Left forelimb (tissue), 1 donor: ENCODE data around the gene P2RX4.
"Not testable (repeated sequence)": the region's sequence is repeated elsewhere in the genome, so short reads cannot be mapped to it uniquely, and the experiment has no call there.

Experiments used
- DNase-seq: peaks from one replicate; pipeline ENCODE4 v3.0.0-alpha.2; 2018; ENCODE audit warnings: low spot score

The P2RX4 gene

DNA sequence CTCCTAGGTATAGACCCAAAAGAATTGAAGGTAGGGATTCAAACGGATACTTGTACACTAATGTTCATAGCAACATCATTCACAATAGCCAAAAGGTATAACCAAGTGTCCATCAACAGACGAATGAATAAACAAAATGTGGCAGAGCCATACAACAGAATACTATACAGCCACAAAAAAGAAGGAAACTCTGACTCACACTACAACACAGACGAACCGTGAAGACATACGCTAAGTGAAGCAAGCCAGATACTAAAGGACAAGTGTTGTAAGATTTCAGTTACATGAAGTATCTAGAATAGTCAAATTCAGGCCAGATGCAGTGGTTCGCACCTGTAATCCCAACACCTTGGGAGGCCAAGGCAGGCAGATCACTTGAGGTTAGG lies 67.4 kb downstream of the P2RX4 start:
- DNase-seq: no peak

DNA sequence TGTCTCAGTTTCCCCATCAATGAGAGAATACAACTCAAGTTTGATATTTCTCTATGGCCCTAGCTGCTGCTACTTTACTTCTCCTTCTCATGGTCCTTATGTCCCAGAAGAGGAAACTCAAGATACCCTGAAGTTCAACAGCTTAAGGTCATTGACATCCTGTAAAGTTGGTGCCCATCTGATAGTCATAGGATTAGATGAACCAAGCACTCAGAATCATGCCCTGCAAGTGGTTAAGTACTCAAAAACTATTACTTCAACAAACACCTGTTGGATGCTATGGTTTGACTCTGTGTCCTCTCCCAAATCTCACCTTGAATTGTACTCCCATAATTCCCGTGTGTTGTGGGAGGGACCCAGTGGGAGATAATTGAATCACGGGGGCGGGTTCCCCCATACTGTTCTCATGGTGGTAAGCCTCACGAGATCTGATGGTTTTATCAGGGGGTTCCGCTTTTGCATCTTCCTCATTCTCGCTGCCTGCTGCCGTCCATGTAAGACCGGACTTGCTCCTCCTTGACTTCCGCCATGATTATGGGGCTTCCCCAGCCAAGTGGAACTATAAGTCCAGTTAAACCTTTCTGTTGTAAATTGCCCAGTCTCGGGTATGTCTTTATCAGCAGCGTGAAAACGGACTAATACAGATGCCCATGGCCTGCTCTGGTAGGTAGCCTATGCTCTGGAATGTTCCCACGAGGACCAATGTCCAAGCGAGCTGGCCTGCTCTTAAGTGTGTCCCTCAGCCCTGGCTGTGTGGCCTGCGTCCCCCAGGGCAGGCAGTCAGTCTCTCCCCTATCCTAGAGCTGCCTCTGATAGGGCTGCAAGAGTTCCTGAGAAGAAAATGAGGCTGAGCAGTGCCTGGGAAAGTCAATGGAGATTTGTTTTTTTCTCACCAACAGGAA lies 68.5 kb downstream of the P2RX4 start:
- DNase-seq: no peak

DNA sequence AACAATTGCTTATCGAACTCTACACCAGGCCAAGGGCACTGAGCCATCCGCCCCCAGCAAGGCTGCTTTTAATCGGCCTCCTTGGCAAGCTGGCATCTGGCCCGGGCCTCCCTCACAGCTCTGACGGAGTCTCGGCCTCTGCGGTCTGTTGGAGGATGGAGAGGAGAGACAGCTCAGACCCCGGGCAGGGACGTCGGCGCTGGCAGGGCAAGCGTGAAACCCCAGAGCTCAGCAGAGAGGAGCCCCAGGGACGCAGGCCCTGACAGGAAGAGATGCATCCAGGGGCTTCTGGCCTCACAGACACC lies 69.1 kb downstream of the P2RX4 start:
- DNase-seq: no peak

DNA sequence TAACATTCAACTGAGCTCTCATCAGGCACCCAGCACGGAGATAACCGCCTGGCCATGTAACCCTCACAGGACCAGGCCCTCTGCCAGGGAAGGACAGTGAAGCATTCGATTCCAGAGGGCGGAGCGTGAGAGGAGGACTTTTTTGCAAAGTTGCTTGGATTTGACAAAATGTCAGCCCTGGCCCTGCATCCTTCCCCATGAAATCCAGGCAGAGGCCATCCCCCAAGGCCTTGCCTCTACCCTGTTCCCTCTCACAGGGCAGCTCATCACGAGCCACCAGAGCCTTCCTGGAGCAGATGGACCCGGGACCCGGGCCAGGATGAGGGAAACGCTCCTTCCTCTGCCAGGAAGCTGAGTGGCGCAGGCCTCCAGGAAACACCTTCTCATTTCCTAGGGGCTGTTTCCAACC lies 69.6 kb downstream of the P2RX4 start:
- DNase-seq: no peak

DNA sequence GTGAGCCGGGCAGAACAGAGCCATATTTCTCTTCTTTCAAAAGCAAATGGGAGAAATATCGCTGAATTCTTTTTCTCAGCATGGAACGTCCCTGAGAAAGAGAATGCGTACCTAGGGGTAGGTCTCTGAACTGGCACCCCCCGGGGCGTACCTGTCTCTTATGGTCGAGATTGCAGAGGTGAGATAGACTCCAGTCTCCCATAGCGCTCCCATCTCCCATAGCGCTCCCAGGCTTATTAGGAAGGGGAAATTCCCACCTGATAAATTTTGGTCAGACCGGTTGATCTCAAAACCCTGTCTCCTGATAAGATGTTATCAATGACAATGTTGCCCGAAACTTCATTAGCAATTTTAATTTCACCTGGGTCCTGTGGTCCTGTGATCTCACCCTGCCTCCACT lies 70.6 kb downstream of the P2RX4 start:
- not testable (repeated sequence) for DNase-seq

DNA sequence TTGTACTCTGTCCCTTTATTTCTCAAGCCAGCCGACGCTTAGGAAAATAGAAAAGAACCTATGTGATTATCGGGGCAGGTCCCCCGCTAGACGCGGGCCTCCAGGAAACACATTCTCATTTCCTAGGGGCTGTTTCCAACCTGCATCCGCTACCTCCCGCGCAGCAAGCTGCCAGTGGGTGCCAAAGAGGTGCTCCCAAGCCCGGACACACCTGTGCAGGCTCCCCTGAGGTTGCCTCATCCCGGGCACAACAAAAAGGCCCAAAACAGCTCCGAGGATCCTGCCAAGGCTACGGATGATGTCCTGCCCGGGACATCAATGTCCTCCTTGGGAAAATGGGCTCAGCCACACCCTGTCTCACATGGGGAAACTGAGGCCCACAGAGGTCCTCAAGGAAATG lies 71.2 kb downstream of the P2RX4 start:
- not testable (repeated sequence) for DNase-seq

DNA sequence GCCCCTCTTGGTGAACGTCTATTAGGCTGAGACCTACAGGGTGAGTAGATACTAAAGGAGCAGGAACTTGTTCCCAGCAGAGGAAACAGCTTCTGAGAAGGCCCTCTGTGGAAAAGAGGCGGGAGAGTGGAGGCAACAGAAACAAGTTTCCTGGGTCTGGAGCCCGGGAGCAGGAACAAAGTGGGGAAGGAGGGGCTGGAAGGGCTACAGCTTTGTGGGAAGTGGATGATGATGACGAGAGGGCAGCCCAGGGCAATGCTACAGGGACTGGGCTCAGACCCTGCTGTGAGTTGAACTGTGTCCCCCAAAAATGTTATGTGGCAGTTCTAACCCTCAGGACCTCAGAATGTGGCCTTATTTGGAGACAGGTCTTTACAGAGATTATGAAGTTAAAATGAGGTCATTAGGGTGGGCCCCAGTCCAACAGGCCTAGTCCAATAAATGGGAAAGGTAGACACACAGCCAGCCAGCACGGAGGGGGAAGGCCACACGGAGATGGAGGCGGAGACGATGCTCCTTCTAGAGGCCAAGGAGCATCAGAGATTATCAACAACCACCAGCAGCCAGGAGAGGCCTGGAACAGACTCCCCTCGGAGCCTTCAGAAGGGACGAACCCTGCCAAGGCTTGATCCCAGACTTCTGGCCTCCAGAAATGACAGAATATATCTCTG lies 72.3 kb downstream of the P2RX4 start:
- DNase-seq: no peak

DNA sequence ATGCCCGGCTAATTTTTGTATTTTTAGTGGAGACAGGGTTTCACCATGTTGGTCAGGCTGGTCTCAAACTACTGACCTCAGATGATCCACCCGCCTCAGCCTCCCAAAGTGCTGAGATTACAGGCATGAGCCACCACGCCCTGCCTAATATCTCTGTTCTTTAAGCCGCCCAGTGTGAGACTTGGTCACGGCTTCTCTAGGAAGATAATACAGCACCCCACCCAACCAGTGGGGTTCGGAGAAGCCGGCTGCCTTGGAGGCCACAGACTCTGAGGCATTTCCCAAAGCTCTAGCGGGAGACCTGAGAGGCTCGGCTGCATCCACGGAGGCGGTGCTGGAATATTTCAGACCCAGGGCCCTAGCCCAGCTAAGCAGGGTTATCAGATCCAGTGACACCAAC lies 73.0 kb downstream of the P2RX4 start:
- not testable (repeated sequence) for DNase-seq

DNA sequence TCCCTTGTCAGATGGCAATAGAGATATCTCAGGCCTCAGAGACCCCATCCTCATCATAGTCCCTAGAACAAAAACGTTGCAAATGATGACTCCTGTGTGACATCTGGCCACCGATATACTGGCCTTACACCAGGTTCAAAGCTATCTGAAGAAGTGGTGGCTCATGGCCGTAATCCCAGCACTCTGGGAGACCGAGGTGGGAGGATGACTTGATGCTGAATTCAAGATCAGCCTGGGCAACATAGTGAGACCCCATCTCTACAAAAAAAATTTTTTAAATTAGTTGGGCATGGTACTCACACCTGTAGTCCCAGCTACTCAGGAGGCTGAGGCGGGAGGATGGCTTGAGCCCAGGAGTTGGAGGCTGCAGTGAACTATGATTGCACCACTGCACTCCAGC lies 73.5 kb downstream of the P2RX4 start:
- no peak for DNase-seq
